HepG2 (cell line): ENCODE results near the gene RNF213. TPM values are rescaled to one million over a fixed set of nuclear protein-coding genes. Genes with fewer than 3 reads are reported as not detected.
A peak's percentile ranks its signal among the peaks of the same experiment; 100 is the strongest.

Experiments used
- HMGXB3 ChIP-seq: sonication (generic); formaldehyde crosslinking; IDR thresholded peaks from 2 replicates; pipeline ENCODE4 v1.4.0; 2020; ENCODE audit warnings: missing genetic modification reagents, borderline replicate concordance
- NR2C2 ChIP-seq: sonication (generic); formaldehyde crosslinking; IDR thresholded peaks from 2 replicates; pipeline ENCODE4 v1.4.0; 2020; ENCODE audit warnings: missing genetic modification reagents, mild to moderate bottlenecking, moderate library complexity, borderline replicate concordance
- PATZ1 ChIP-seq: sonication (generic); formaldehyde crosslinking; IDR thresholded peaks from 2 replicates; pipeline ENCODE4 v1.4.0; 2020; ENCODE audit warnings: missing genetic modification reagents
- SKI ChIP-seq: fragments of 450-650 bp; IDR thresholded peaks from one replicate; pipeline ENCODE4 v1.6.1; 2018; ENCODE audit warnings: mild to moderate bottlenecking; ENCODE audit not compliant: partially characterized antibody
- SMAD3 ChIP-seq: sonication (generic); formaldehyde crosslinking; IDR thresholded peaks from 2 replicates; pipeline ENCODE4 v1.4.0; 2020; ENCODE audit warnings: missing genetic modification reagents
- SNAPC5 ChIP-seq: sonication (generic); formaldehyde crosslinking; IDR thresholded peaks from 2 replicates; pipeline ENCODE4 v1.8.1; 2023; ENCODE audit warnings: mild to moderate bottlenecking, missing genetic modification reagents, borderline replicate concordance
- SP5 ChIP-seq: IDR thresholded peaks from 2 replicates; pipeline ENCODE4 v1.6.1; 2016; ENCODE audit warnings: low read depth, borderline replicate concordance
- TEF ChIP-seq: sonication (generic); formaldehyde crosslinking; IDR thresholded peaks from 2 replicates; pipeline ENCODE4 v1.5.0; 2020; ENCODE audit warnings: missing genetic modification reagents
- TFDP2 ChIP-seq: sonication (generic); formaldehyde crosslinking; IDR thresholded peaks from 2 replicates; pipeline ENCODE4 v1.4.0; 2020; ENCODE audit warnings: missing genetic modification reagents
- UBTF ChIP-seq: sonication (generic); formaldehyde crosslinking; IDR thresholded peaks from 2 replicates; pipeline ENCODE4 v1.4.0; 2020; ENCODE audit warnings: mild to moderate bottlenecking, missing genetic modification reagents
- ZFX ChIP-seq: sonication (generic); formaldehyde crosslinking; IDR thresholded peaks from 2 replicates; pipeline ENCODE4 v1.4.0; 2020; ENCODE audit warnings: mild to moderate bottlenecking, low read depth, missing genetic modification reagents, moderate library complexity
- ZNF235 ChIP-seq: sonication (generic); formaldehyde crosslinking; IDR thresholded peaks from 2 replicates; pipeline ENCODE4 v1.8.1; 2023; ENCODE audit warnings: mild to moderate bottlenecking, missing genetic modification reagents, borderline replicate concordance
- ZNF253 ChIP-seq: sonication (generic); formaldehyde crosslinking; IDR thresholded peaks from 2 replicates; pipeline ENCODE4 v1.8.0; 2022; ENCODE audit warnings: mild to moderate bottlenecking, missing genetic modification reagents, borderline replicate concordance
- ZNF317 ChIP-seq: sonication (generic); formaldehyde crosslinking; IDR thresholded peaks from 2 replicates; pipeline ENCODE4 v1.5.0; 2020; ENCODE audit warnings: mild to moderate bottlenecking, missing genetic modification reagents
- ZNF446 ChIP-seq: sonication (generic); formaldehyde crosslinking; IDR thresholded peaks from 2 replicates; pipeline ENCODE4 v1.5.0; 2020; ENCODE audit warnings: mild to moderate bottlenecking, missing genetic modification reagents
- ZNF496 ChIP-seq: sonication (generic); formaldehyde crosslinking; IDR thresholded peaks from 2 replicates; pipeline ENCODE4 v1.8.1; 2023; ENCODE audit warnings: mild to moderate bottlenecking, moderate library complexity, missing genetic modification reagents; ENCODE audit not compliant: insufficient replicate concordance
- ZNF761 ChIP-seq: sonication (generic); formaldehyde crosslinking; conservative IDR thresholded peaks from 2 replicates; pipeline ENCODE4 v1.4.0; 2020; ENCODE audit warnings: mild to moderate bottlenecking, missing genetic modification reagents
- polyA plus RNA-seq, 8 experiments: library from polyadenylated mRNA; depleted of rRNA in 3 of 8; stranded (reverse) in 7 of 8; unstranded in 1 of 8; fragments of >200 nt; fragmentation: Illumina TruSeq in 4 of 8; extraction: Trizol in 4 of 8; gene quantifications; 2 replicates each; pipeline versions ENCODE4 v1.2.1 to v1.2.3, GENCODE V29; 2011 to 2016; ENCODE audit warnings: low read depth in 4 of 8, missing spikeins in 1 of 8, mixed read lengths in 1 of 8; ENCODE audit not compliant: insufficient read depth in 1 of 8
- total RNA-seq, 5 experiments: library from RNA; depleted of rRNA; stranded (reverse); fragments of >200 nt; fragmentation: Illumina TruSeq; extraction: Trizol; gene quantifications; 2 replicates each; pipeline ENCODE4 v1.2.3, GENCODE V29; 2016; ENCODE audit warnings: low read depth in 1 of 5

RNF213 gene
- total and polyA plus RNA-seq, 2 of the 13 experiments (the other 11 are each of a cell fraction or from before 2014, with no cell fraction given): 38.6 to 38.7 TPM

- TF ChIP-seq TFDP2 (CRISPR knock-in tag): 0 out of 2 replicates have a peak, but pooled peaks have one; percentile 24
- TF ChIP-seq ZNF496 (CRISPR knock-in tag): no peak
- TF ChIP-seq NR2C2 (CRISPR knock-in tag): peak; percentile 83
- no peak for TF ChIP-seq HMGXB3 (CRISPR knock-in tag)
- no peak for TF ChIP-seq TEF (CRISPR knock-in tag)
- TF ChIP-seq ZFX (CRISPR knock-in tag): peak; percentile 80
- TF ChIP-seq SMAD3: no peak
- TF ChIP-seq SNAPC5 (CRISPR knock-in tag): no peak
- TF ChIP-seq PATZ1 (CRISPR knock-in tag): peak; percentile 29; the same call in 1 of the 2 replicates
- 0 out of 2 replicates have a peak, but pooled peaks have one; percentile 53 for TF ChIP-seq ZNF235 (CRISPR knock-in tag)
- no peak for TF ChIP-seq SKI
- peak; percentile 51 for TF ChIP-seq ZNF761 (CRISPR knock-in tag)
- TF ChIP-seq UBTF (CRISPR knock-in tag): peak; percentile 84
- TF ChIP-seq ZNF446 (CRISPR knock-in tag): peak; percentile 96
- TF ChIP-seq ZNF317 (CRISPR knock-in tag): no peak
- peak; percentile 74; the same call in 1 of the 2 replicates for TF ChIP-seq ZNF253 (CRISPR knock-in tag)
- TF ChIP-seq SP5: peak; percentile 11; the same call in 1 of the 2 replicates
Observed at GRCh38 chr17:80220054-80220735, 40.5 kb upstream of the RNF213 start, which contains the start of the genes SGSH and SLC26A11 (continued).
